RWPE2 (cell line): ENCODE results near the gene PXMP4.

ENCODE experiments used
- ATAC-seq: fragments of 200-7000 bp; cut with Tn5 transposase; 3 replicates; pipeline ENCODE4 v1.9.1; 2021; ENCODE audit warnings: low read depth
- DNase-seq: peaks from one replicate; pipeline ENCODE4 v3.0.0-alpha.2; 2020; ENCODE audit warnings: low spot score
- H3K27ac ChIP-seq: fragments of 450-650 bp; 2 replicates; pipeline ENCODE4 v1.5.1; 2017; ENCODE audit warnings: mild to moderate bottlenecking; ENCODE audit not compliant: poor library complexity, severe bottlenecking
- H3K27me3 ChIP-seq: fragments of 250-450 bp; sonication (Bioruptor Pico); 2 replicates; pipeline ENCODE4 v1.5.1; 2021; ENCODE audit warnings: mild to moderate bottlenecking, moderate library complexity; ENCODE audit not compliant: insufficient read depth, poor library complexity, severe bottlenecking
- H3K36me3 ChIP-seq: fragments of 250-450 bp; sonication (Bioruptor Pico); 2 replicates; pipeline ENCODE4 v1.5.1; 2020; ENCODE audit warnings: low read depth, mild to moderate bottlenecking, moderate library complexity
- H3K4me1 ChIP-seq: fragments of 250-450 bp; sonication (Bioruptor Pico); 2 replicates; pipeline ENCODE4 v1.5.1; 2021; ENCODE audit warnings: mild to moderate bottlenecking, moderate library complexity; ENCODE audit not compliant: insufficient read depth, poor library complexity, severe bottlenecking
- H3K4me3 ChIP-seq: fragments of 250-450 bp; sonication (Bioruptor Pico); 2 replicates; pipeline ENCODE4 v1.5.1; 2021; ENCODE audit warnings: mild to moderate bottlenecking, moderate library complexity; ENCODE audit not compliant: severe bottlenecking
- H3K9me3 ChIP-seq: fragments of 250-450 bp; sonication (Bioruptor Pico); 2 replicates; pipeline ENCODE4 v1.5.1; 2021; ENCODE audit warnings: mild to moderate bottlenecking, moderate library complexity; ENCODE audit not compliant: severe bottlenecking
- CTCF ChIP-seq: fragments of 450-650 bp; IDR thresholded peaks from one replicate; pipeline ENCODE4 v1.5.1; 2017; ENCODE audit warnings: mild to moderate bottlenecking, moderate library complexity; ENCODE audit not compliant: poor library complexity, severe bottlenecking

Gene PXMP4

GRCh38 chr20:33707668-33708067 lies 12.4 kb downstream of the PXMP4 start:
- DNase-seq (no peak), ATAC-seq (no peak)
- Histone ChIP-seq H3K9me3 (no peaks in the 10 kb centered on the region), H3K27me3 (no peaks in the 10 kb centered on the region), H3K4me3 (no peak overlapping the region), H3K36me3 (peaks cover 23% of the 10 kb centered on the region), H3K4me1 (no peaks in the 10 kb centered on the region), H3K27ac (no peak overlapping the region)
- no peak for TF ChIP-seq CTCF

GRCh38 chr20:33704197-33704924 lies 15.7 kb downstream of the PXMP4 start:
- Histone ChIP-seq H3K27ac (no peak overlapping the region), H3K4me3 (no peak overlapping the region), H3K36me3 (peaks cover 14% of the 10 kb centered on the region), H3K4me1 (no peaks in the 10 kb centered on the region), H3K9me3 (no peaks in the 10 kb centered on the region), H3K27me3 (no peaks in the 10 kb centered on the region)
- TF ChIP-seq CTCF = no peak
- DNase-seq (no peak), ATAC-seq (peak; percentile 76)

- no peak for DNase-seq
- no peaks in the 10 kb centered on the region for H3K9me3 ChIP-seq
- 0 out of 3 replicates have a peak, but pooled peaks have one; percentile 6 for ATAC-seq
- H3K27ac ChIP-seq = no peak overlapping the region
- H3K4me3 ChIP-seq = no peak overlapping the region
- H3K4me1 ChIP-seq = no peaks in the 10 kb centered on the region
- peaks cover 14% of the 10 kb centered on the region for H3K36me3 ChIP-seq
- no peaks in the 10 kb centered on the region for H3K27me3 ChIP-seq
- no peak for TF ChIP-seq CTCF
Measured at GRCh38 chr20:33703498-33704137, 16.5 kb downstream of the PXMP4 start.

GRCh38 chr20:33702861-33703260 lies 17.2 kb downstream of the PXMP4 start:
- H3K27me3 ChIP-seq = no peaks in the 10 kb centered on the region
- H3K9me3 ChIP-seq = peaks cover 6% of the 10 kb centered on the region
- DNase-seq (no peak), ATAC-seq (peak; percentile 37; the same call in 2 of the 3 replicates)
- H3K4me3 ChIP-seq = no peak overlapping the region
- H3K36me3 ChIP-seq = peaks cover 14% of the 10 kb centered on the region
- no peak overlapping the region for H3K27ac ChIP-seq
- TF ChIP-seq CTCF = no peak
- no peaks in the 10 kb centered on the region for H3K4me1 ChIP-seq
